A549 (cell line): ENCODE results near the gene THUMPD2.

Experiments
- CBX2 ChIP-seq: fragments of 200-600 bp; sonication (generic); IDR thresholded peaks from 2 replicates; pipeline ENCODE4 v1.6.1; 2016; ENCODE audit warnings: low read depth, mild to moderate bottlenecking, borderline replicate concordance
- CEBPB ChIP-seq, 2 experiments: fragments of >200 bp in 1 of 2; sonication (Bioruptor Twin) in 1 of 2; formaldehyde crosslinking in 1 of 2; IDR thresholded peaks; 2 replicates each; pipeline ENCODE4 v1.6.1; 2012 to 2016
- EP300 ChIP-seq, 2 experiments: fragments of >200 bp; sonication (Bioruptor Twin); formaldehyde crosslinking; IDR thresholded peaks; 2 replicates in 1 of 2; 3 replicates in 1 of 2; pipeline ENCODE4 v1.6.1; 2016 to 2017
- HOXA7 ChIP-seq: fragments of 250-450 bp; sonication (Bioruptor Pico); IDR thresholded peaks from 2 replicates; pipeline ENCODE4 v1.5.0; 2020; ENCODE audit warnings: mild to moderate bottlenecking, moderate library complexity
- JUNB ChIP-seq: fragments of >200 bp; sonication (Bioruptor Twin); formaldehyde crosslinking; IDR thresholded peaks from 2 replicates; pipeline ENCODE4 v1.6.1; 2016
- MAX ChIP-seq: IDR thresholded peaks from 2 replicates; pipeline ENCODE4 v1.6.1; 2012
- PBX3 ChIP-seq: IDR thresholded peaks from 2 replicates; pipeline ENCODE4 v1.6.1; 2012
- PHF8 ChIP-seq: fragments of 200-600 bp; sonication (generic); IDR thresholded peaks from 2 replicates; pipeline ENCODE4 v1.6.1; 2016; ENCODE audit warnings: low read depth, mild to moderate bottlenecking, antibody characterized with exemption, moderate library complexity, borderline replicate concordance
- POLR2A ChIP-seq: IDR thresholded peaks from 2 replicates; pipeline ENCODE4 v1.6.1; 2012; ENCODE audit warnings: mild to moderate bottlenecking, low read length
- RAD21 ChIP-seq, 2 experiments: fragments of >200 bp in 1 of 2; sonication (Bioruptor Twin) in 1 of 2; formaldehyde crosslinking in 1 of 2; IDR thresholded peaks in 1 of 2; conservative IDR thresholded peaks in 1 of 2; 2 replicates in 1 of 2; 3 replicates in 1 of 2; pipeline ENCODE4 v1.6.1; 2012 to 2018; ENCODE audit warnings: inconsistent platforms in 1 of 2
- REST ChIP-seq: fragments of 200-600 bp; sonication (generic); IDR thresholded peaks from 2 replicates; pipeline ENCODE4 v1.6.1; 2016; ENCODE audit warnings: antibody characterized with exemption, mild to moderate bottlenecking, moderate library complexity
- SREBF2 ChIP-seq: fragments of 450-650 bp; IDR thresholded peaks from 2 replicates; pipeline ENCODE4 v1.6.1; 2014; ENCODE audit warnings: mild to moderate bottlenecking, moderate library complexity
- ZFP36 ChIP-seq: fragments of 450-650 bp; IDR thresholded peaks from 2 replicates; pipeline ENCODE4 v1.6.1; 2014; ENCODE audit warnings: borderline replicate concordance; ENCODE audit not compliant: partially characterized antibody
- TF ChIP-seq, protein P1 (sequence below): fragments of >200 bp; sonication (Bioruptor Twin); formaldehyde crosslinking; IDR thresholded peaks from 3 replicates; pipeline ENCODE4 v1.5.1; 2016

GRCh38 chr2:39723946-39724827 is 54.9 kb downstream of the THUMPD2 start:
- TF ChIP-seq, protein P1, sequence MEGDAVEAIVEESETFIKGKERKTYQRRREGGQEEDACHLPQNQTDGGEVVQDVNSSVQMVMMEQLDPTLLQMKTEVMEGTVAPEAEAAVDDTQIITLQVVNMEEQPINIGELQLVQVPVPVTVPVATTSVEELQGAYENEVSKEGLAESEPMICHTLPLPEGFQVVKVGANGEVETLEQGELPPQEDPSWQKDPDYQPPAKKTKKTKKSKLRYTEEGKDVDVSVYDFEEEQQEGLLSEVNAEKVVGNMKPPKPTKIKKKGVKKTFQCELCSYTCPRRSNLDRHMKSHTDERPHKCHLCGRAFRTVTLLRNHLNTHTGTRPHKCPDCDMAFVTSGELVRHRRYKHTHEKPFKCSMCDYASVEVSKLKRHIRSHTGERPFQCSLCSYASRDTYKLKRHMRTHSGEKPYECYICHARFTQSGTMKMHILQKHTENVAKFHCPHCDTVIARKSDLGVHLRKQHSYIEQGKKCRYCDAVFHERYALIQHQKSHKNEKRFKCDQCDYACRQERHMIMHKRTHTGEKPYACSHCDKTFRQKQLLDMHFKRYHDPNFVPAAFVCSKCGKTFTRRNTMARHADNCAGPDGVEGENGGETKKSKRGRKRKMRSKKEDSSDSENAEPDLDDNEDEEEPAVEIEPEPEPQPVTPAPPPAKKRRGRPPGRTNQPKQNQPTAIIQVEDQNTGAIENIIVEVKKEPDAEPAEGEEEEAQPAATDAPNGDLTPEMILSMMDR: no peak
- no peak for TF ChIP-seq PBX3
- no peak for TF ChIP-seq POLR2A
- TF ChIP-seq CBX2: no peak
- no peak for TF ChIP-seq JUNB
- no peak for TF ChIP-seq EP300 (IDR thresholded peaks at IDR 0.05)
- no peak for TF ChIP-seq PHF8
- no peak for TF ChIP-seq RAD21 (conservative IDR thresholded peaks at IDR 0.05 in 1 of 2, IDR thresholded peaks at IDR 0.05 in 1 of 2)
- no peak for TF ChIP-seq CEBPB (IDR thresholded peaks at IDR 0.05)
- no peak for TF ChIP-seq MAX
- TF ChIP-seq SREBF2: no peak
- no peak for TF ChIP-seq HOXA7 (CRISPR knock-in tag)
- TF ChIP-seq REST: no peak
- TF ChIP-seq ZFP36: no peak
